Neural progenitor cell (in vitro differentiated cells): Measurements from ENCODE around the gene CHRNE. TPM values are rescaled to one million over a fixed set of nuclear protein-coding genes. Genes with fewer than 3 reads are reported as not detected.

Experiments used
- DNase-seq: peaks from one replicate; pipeline ENCODE4 v3.0.0-alpha.2; 2016; ENCODE audit warnings: low spot score
- H2AFZ ChIP-seq: fragments of 200-600 bp; sonication (generic); replicated peaks from 2 replicates; pipeline ENCODE4 v1.6.1; 2016; ENCODE audit warnings: antibody characterized with exemption
- H3F3A ChIP-seq: fragments of 200-600 bp; sonication (generic); 2 replicates; pipeline ENCODE4 v1.6.1; 2016; ENCODE audit warnings: antibody characterized with exemption, low read depth
- H3K27ac ChIP-seq: fragments of 200-600 bp; sonication (generic); 2 replicates; pipeline ENCODE4 v1.5.1; 2016; ENCODE audit warnings: mild to moderate bottlenecking
- H3K27me3 ChIP-seq: fragments of 200-600 bp; sonication (generic); 2 replicates; pipeline ENCODE4 v1.6.1; 2016; ENCODE audit warnings: mild to moderate bottlenecking, moderate library complexity
- H3K36me3 ChIP-seq: fragments of 200-600 bp; sonication (generic); 2 replicates; pipeline ENCODE4 v1.5.1; 2016
- H3K4me1 ChIP-seq: fragments of 200-600 bp; sonication (generic); 2 replicates; pipeline ENCODE4 v1.6.1; 2016; ENCODE audit warnings: mixed run types
- H3K4me2 ChIP-seq: fragments of 200-600 bp; sonication (generic); 2 replicates; pipeline ENCODE4 v1.6.1; 2016
- H3K4me3 ChIP-seq: fragments of 200-600 bp; sonication (generic); 2 replicates; pipeline ENCODE4 v1.5.1; 2016
- H3K79me2 ChIP-seq: fragments of 200-600 bp; sonication (generic); 2 replicates; pipeline ENCODE4 v1.6.1; 2016; ENCODE audit warnings: low read depth
- H3K9ac ChIP-seq: fragments of 200-600 bp; sonication (generic); 2 replicates; pipeline ENCODE4 v1.6.1; 2016
- H3K9me3 ChIP-seq: fragments of 200-600 bp; sonication (generic); 2 replicates; pipeline ENCODE4 v1.5.1; 2016; ENCODE audit warnings: low read depth
- H4K20me1 ChIP-seq: fragments of 200-600 bp; sonication (generic); 2 replicates; pipeline ENCODE4 v1.6.1; 2016; ENCODE audit warnings: low read depth
- H3K27ac Mint-ChIP-seq: 3 replicates; pipeline ENCODE4 v1.8.0; 2021; ENCODE audit warnings: mixed read lengths
- H3K27me3 Mint-ChIP-seq: 2 replicates; pipeline ENCODE4 v1.8.0; 2022; ENCODE audit warnings: low read depth, mild to moderate bottlenecking, inconsistent platforms, moderate library complexity, mixed read lengths; ENCODE audit not compliant: insufficient read depth
- H3K36me3 Mint-ChIP-seq: 3 replicates; pipeline ENCODE4 v1.8.0; 2021; ENCODE audit warnings: mixed read lengths
- H3K4me1 Mint-ChIP-seq: 3 replicates; pipeline ENCODE4 v1.8.0; 2021; ENCODE audit warnings: mixed read lengths
- H3K4me3 Mint-ChIP-seq: 3 replicates; pipeline ENCODE4 v1.8.0; 2021; ENCODE audit warnings: mild to moderate bottlenecking, moderate library complexity, mixed read lengths
- H3K9me3 Mint-ChIP-seq: 3 replicates; pipeline ENCODE4 v1.8.0; 2020; ENCODE audit warnings: mixed read lengths
- CTCF ChIP-seq: fragments of 200-600 bp; sonication (generic); IDR thresholded peaks from 2 replicates; pipeline ENCODE4 v1.5.1; 2017; ENCODE audit warnings: antibody characterized with exemption, mild to moderate bottlenecking
- EZH2 ChIP-seq: fragments of 200-600 bp; sonication (generic); IDR thresholded peaks from 2 replicates; pipeline ENCODE4 v1.6.1; 2017; ENCODE audit warnings: antibody characterized with exemption, mild to moderate bottlenecking, moderate library complexity
- EZH2phosphoT487 ChIP-seq: fragments of 200-600 bp; sonication (generic); IDR thresholded peaks from 2 replicates; pipeline ENCODE4 v1.6.1; 2017; ENCODE audit warnings: antibody characterized with exemption
- total RNA-seq: library from RNA; depleted of rRNA; stranded (reverse); fragments of >200 nt; gene quantifications from 2 replicates; pipeline ENCODE4 v1.2.3, GENCODE V29; 2015; ENCODE audit warnings: low replicate concordance

CHRNE gene
- total RNA-seq, 1 donor from 2014 or later: not detected

GRCh38 chr17:4944554-4945175 is 41.8 kb upstream of the CHRNE start:
- H3K4me2 ChIP-seq: no peak overlapping the region
- no peak overlapping the region for H2AFZ ChIP-seq
- H4K20me1 ChIP-seq: peaks cover 58% of the 10 kb centered on the region
- H3K9me3 ChIP-seq: no peaks in the 10 kb centered on the region
- H3K27ac ChIP-seq: peak overlapping the region; percentile 17
- no peak overlapping the region for H3K9ac ChIP-seq
- H3K79me2 ChIP-seq: peaks cover 78% of the 10 kb centered on the region
- H3K36me3 ChIP-seq: no peaks in the 10 kb centered on the region
- no peak for DNase-seq
- H3K4me3 ChIP-seq: no peak overlapping the region
- Mint-ChIP-seq H3K4me1 (peaks cover 34% of the 10 kb centered on the region), H3K4me3 (peak overlapping the region; percentile 93), H3K9me3 (no peaks in the 10 kb centered on the region), H3K27me3 (peaks cover 11% of the 10 kb centered on the region), H3K27ac (no peak overlapping the region), H3K36me3 (peaks cover 27% of the 10 kb centered on the region)
- H3K27me3 ChIP-seq: no peaks in the 10 kb centered on the region
- H3K4me1 ChIP-seq: peaks cover 17% of the 10 kb centered on the region
- no peak for TF ChIP-seq EZH2phosphoT487
- TF ChIP-seq CTCF: no peak
- no peak for TF ChIP-seq EZH2
- H3F3A ChIP-seq: peaks cover 89% of the 10 kb centered on the region

- Histone ChIP-seq H2AFZ (no peak overlapping the region), H3K27me3 (no peaks in the 10 kb centered on the region), H3K4me2 (no peak overlapping the region), H3K4me1 (peaks cover 17% of the 10 kb centered on the region), H3K79me2 (peaks cover 82% of the 10 kb centered on the region), H3K36me3 (no peaks in the 10 kb centered on the region), H3K4me3 (no peak overlapping the region), H3F3A (peaks cover 89% of the 10 kb centered on the region), H3K9me3 (no peaks in the 10 kb centered on the region), H4K20me1 (peaks cover 59% of the 10 kb centered on the region), H3K9ac (no peak overlapping the region), H3K27ac (peak overlapping the region; percentile 17)
- no peaks in the 10 kb centered on the region for H3K9me3 Mint-ChIP-seq
- H3K4me3 Mint-ChIP-seq: peak overlapping the region; percentile 46
- H3K36me3 Mint-ChIP-seq: peaks cover 27% of the 10 kb centered on the region
- H3K27me3 Mint-ChIP-seq: peaks cover 11% of the 10 kb centered on the region
- no peak for DNase-seq
- no peak for TF ChIP-seq EZH2phosphoT487
- no peak for TF ChIP-seq EZH2
- TF ChIP-seq CTCF: no peak
- no peak overlapping the region for H3K27ac Mint-ChIP-seq
- peaks cover 36% of the 10 kb centered on the region for H3K4me1 Mint-ChIP-seq
Measured at GRCh38 chr17:4944163-4944553, 41.3 kb upstream of the CHRNE start.

GRCh38 chr17:4942760-4943508 is 40.0 kb upstream of the CHRNE start:
- no peak overlapping the region for H3K9ac ChIP-seq
- Mint-ChIP-seq H3K36me3 (peaks cover 30% of the 10 kb centered on the region), H3K27ac (no peak overlapping the region), H3K4me3 (peak overlapping the region; percentile 96), H3K4me1 (peaks cover 44% of the 10 kb centered on the region), H3K9me3 (no peaks in the 10 kb centered on the region), H3K27me3 (peaks cover 11% of the 10 kb centered on the region)
- no peak overlapping the region for H3K4me3 ChIP-seq
- H3K9me3 ChIP-seq: no peaks in the 10 kb centered on the region
- no peak overlapping the region for H3K4me2 ChIP-seq
- H4K20me1 ChIP-seq: peaks cover 62% of the 10 kb centered on the region
- no peak overlapping the region for H3K27ac ChIP-seq
- TF ChIP-seq CTCF: no peak
- no peak for TF ChIP-seq EZH2phosphoT487
- TF ChIP-seq EZH2: no peak
- H3F3A ChIP-seq: peaks cover 83% of the 10 kb centered on the region
- DNase-seq: no peak
- no peak overlapping the region for H2AFZ ChIP-seq
- H3K27me3 ChIP-seq: no peaks in the 10 kb centered on the region
- H3K79me2 ChIP-seq: peaks cover 87% of the 10 kb centered on the region
- H3K4me1 ChIP-seq: peaks cover 25% of the 10 kb centered on the region
- no peaks in the 10 kb centered on the region for H3K36me3 ChIP-seq
